ENCODE data around the gene DOCK2. TPM values are rescaled to one million over a fixed set of nuclear protein-coding genes. Genes with fewer than 3 reads are reported as not detected.

DOCK2 gene
- polyA plus RNA-seq, 3 donors: 57.5 to 178 (median 115) TPM

- Mint-ChIP-seq H3K27ac (no peak overlapping the region), H3K4me1 (peaks cover 3% of the 10 kb centered on the region), H3K4me3 (no peak overlapping the region), H3K36me3 (peaks cover 59 to 67% of the 10 kb centered on the region in 2 donors), H3K27me3 (ENCODE audit: low read depth in 3 of 3) (no peaks in the 10 kb centered on the region), H3K9me3 (no peaks in the 10 kb centered on the region)
- H3K9me3 ChIP-seq (replicated peaks in 1 of 2; ENCODE audit: control insufficient read depth in 1 of 2, insufficient read depth in 1 of 2, low read length in 2 of 2): no peaks in the 10 kb centered on the region
- no peak for DNase-seq
- no peak overlapping the region for H3K4me2 ChIP-seq (replicated peaks; ENCODE audit: extremely low read depth, low read length, poor library complexity, severe bottlenecking)
- no peak overlapping the region for H3K9ac ChIP-seq (ENCODE audit: insufficient read depth, low read length, poor library complexity, severe bottlenecking)
- peaks cover 15% of the 10 kb centered on the region for H3K79me2 ChIP-seq (ENCODE audit: insufficient read depth, low read length)
- 0% methylated on average over 1 of the region's 1 CpG for WGBS (ENCODE audit: insufficient coverage)
- intact Hi-C loops (cut with micrococcal nuclease): no loop called here
- TF ChIP-seq, protein P1, sequence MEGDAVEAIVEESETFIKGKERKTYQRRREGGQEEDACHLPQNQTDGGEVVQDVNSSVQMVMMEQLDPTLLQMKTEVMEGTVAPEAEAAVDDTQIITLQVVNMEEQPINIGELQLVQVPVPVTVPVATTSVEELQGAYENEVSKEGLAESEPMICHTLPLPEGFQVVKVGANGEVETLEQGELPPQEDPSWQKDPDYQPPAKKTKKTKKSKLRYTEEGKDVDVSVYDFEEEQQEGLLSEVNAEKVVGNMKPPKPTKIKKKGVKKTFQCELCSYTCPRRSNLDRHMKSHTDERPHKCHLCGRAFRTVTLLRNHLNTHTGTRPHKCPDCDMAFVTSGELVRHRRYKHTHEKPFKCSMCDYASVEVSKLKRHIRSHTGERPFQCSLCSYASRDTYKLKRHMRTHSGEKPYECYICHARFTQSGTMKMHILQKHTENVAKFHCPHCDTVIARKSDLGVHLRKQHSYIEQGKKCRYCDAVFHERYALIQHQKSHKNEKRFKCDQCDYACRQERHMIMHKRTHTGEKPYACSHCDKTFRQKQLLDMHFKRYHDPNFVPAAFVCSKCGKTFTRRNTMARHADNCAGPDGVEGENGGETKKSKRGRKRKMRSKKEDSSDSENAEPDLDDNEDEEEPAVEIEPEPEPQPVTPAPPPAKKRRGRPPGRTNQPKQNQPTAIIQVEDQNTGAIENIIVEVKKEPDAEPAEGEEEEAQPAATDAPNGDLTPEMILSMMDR (IDR thresholded peaks at IDR 0.05): no peak
- no peak overlapping the region for H3K27ac ChIP-seq (ENCODE audit: low read depth in 1 of 2, low read length in 2 of 2)
- H3K36me3 ChIP-seq (replicated peaks in 1 of 2; ENCODE audit: control insufficient read depth in 1 of 2, insufficient read depth in 2 of 2, low read length in 2 of 2): peaks cover 35 to 79% of the 10 kb centered on the region in 2 donors
- no peaks in the 10 kb centered on the region for H3K27me3 ChIP-seq (ENCODE audit: control insufficient read depth in 2 of 2, insufficient read depth in 2 of 2, low read length in 2 of 2)
- no peaks in the 10 kb centered on the region for H4K20me1 ChIP-seq (ENCODE audit: insufficient read depth, low read length)
- no peak overlapping the region for H3K4me3 ChIP-seq (replicated peaks in 1 of 3; ENCODE audit: low read depth in 2 of 3, low read length in 3 of 3)
- no peaks in the 10 kb centered on the region for H3K4me1 ChIP-seq (ENCODE audit: control insufficient read depth in 1 of 2, insufficient read depth in 2 of 2, low read length in 2 of 2)
- H2AFZ ChIP-seq (ENCODE audit: insufficient read depth, low read depth, low read length, poor library complexity, severe bottlenecking): no peak overlapping the region
These were observed 45.4 kb upstream of the DOCK2 start for GRCh38 chr5:169591636-169592035.

GRCh38 chr5:169592937-169593650 lies 44.0 kb upstream of the DOCK2 start:
- H3K27ac Mint-ChIP-seq: peak overlapping the region in 1 of 7 donors; percentile 73
- H2AFZ ChIP-seq (ENCODE audit: insufficient read depth, low read depth, low read length, poor library complexity, severe bottlenecking): no peak overlapping the region

More at GRCh38 chr5:169592937-169593650, 44.0 kb upstream of the DOCK2 start:
- no peak overlapping the region for H3K27ac ChIP-seq (ENCODE audit: low read depth in 1 of 2, low read length in 2 of 2)
- peaks cover 71 to 79% of the 10 kb centered on the region in 2 donors for H3K36me3 Mint-ChIP-seq
- H3K4me1 ChIP-seq (ENCODE audit: control insufficient read depth in 1 of 2, insufficient read depth in 2 of 2, low read length in 2 of 2): no peaks in the 10 kb centered on the region
- no peak overlapping the region for H3K9ac ChIP-seq (ENCODE audit: insufficient read depth, low read length, poor library complexity, severe bottlenecking)
- H3K4me1 Mint-ChIP-seq: no peaks in the 10 kb centered on the region
- no peak overlapping the region for H3K4me3 ChIP-seq (replicated peaks in 1 of 3; ENCODE audit: low read depth in 2 of 3, low read length in 3 of 3)
- no peak overlapping the region for H3K4me3 Mint-ChIP-seq
- no peaks in the 10 kb centered on the region for H3K27me3 ChIP-seq (ENCODE audit: control insufficient read depth in 2 of 2, insufficient read depth in 2 of 2, low read length in 2 of 2)
- H3K79me2 ChIP-seq (ENCODE audit: insufficient read depth, low read length): peaks cover 4% of the 10 kb centered on the region
- no peaks in the 10 kb centered on the region for H4K20me1 ChIP-seq (ENCODE audit: insufficient read depth, low read length)
- H3K4me2 ChIP-seq (replicated peaks; ENCODE audit: extremely low read depth, low read length, poor library complexity, severe bottlenecking): no peak overlapping the region
- intact Hi-C loops (cut with micrococcal nuclease): no loop called here
- H3K9me3 ChIP-seq (replicated peaks in 1 of 2; ENCODE audit: control insufficient read depth in 1 of 2, insufficient read depth in 1 of 2, low read length in 2 of 2): no peaks in the 10 kb centered on the region
- H3K9me3 Mint-ChIP-seq: no peaks in the 10 kb centered on the region
- 100% methylated on average over 2 of the region's 6 CpGs for WGBS (ENCODE audit: insufficient coverage)
- H3K27me3 Mint-ChIP-seq (ENCODE audit: low read depth in 3 of 3): no peaks in the 10 kb centered on the region
- no peak for DNase-seq
- TF ChIP-seq, protein P1 (IDR thresholded peaks at IDR 0.05): no peak
- H3K36me3 ChIP-seq (replicated peaks in 1 of 2; ENCODE audit: control insufficient read depth in 1 of 2, insufficient read depth in 2 of 2, low read length in 2 of 2): peaks cover 36 to 94% of the 10 kb centered on the region in 2 donors

All from CD14-positive monocyte (primary cell).